ENCODE data around the gene SCN1B. TPM values are rescaled to one million over a fixed set of nuclear protein-coding genes. Genes with fewer than 3 reads are reported as not detected.
"Not testable (repeated sequence)": the region's sequence is repeated elsewhere in the genome, so short reads cannot be mapped to it uniquely, and the experiment has no call there.

The SCN1B gene
- total RNA-seq, 5 donors from 2014 or later (not counting 1 experiment from before 2014, with no cell fraction given): 1.1 to 4.3 (median 3.7) TPM

DNA sequence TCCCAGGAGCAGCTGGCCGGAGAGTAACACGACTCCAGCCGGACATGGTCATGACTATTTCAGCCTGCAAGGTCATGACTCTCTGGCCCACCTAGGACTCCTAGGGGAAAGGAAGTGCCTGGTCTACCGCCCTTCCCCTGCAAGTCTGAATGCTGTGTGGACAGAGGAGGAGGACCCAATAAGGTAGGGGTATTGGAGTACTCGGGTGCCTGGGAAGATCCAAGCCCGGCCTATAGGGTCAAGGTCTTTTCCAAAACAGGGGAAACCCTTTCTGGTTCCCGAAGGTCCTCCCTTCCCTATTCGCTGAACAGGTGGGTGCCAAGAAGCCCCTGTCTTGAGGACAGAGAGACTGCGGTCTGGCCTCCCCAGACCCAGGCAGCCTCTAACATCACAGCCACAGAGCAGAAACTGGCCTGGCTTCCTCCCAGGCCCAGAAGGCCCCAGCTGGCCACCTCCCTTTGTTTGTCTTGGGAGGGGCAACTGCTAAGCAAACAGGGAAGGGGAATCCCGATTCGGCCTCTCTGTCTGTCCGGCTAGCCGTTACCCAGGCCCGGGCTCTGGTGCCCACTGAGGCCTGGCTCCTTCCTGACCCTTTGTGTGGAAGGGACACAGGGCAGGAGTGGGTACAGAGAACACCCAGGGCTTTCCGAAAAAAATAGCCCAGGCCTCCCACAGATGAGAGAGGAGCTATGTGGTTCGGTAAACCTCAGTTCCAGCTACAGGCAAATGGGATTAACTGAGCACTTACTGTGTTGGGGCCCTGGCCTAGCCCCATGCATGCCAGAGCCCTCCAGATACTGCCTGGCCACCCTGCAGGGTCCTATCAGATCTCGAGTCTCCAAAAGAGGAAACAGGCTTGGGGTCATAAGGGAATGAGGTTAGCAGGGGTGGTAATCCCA is 35.4 kb upstream of the SCN1B start:
- ChIA-PET POLR2A (no interaction called here), CTCF (interaction anchor here in 1 of 2 donors (0.6 kb wide), 1 partner anchor 17 kb away, joined by 4 read pairs; no protein-coding TSS in a partner anchor)
- Mint-ChIP-seq H3K27me3 (no peaks in the 10 kb centered on the region), H3K4me3 (peak overlapping the region in 1 of 3 donors; percentile 91), H3K9me3 (no peaks in the 10 kb centered on the region), H3K36me3 (no peaks in the 10 kb centered on the region), H3K4me1 (peaks cover 41 to 84% (median 70%) of the 10 kb centered on the region in 3 donors), H3K27ac (peak overlapping the region; percentile 46 to 98)
- H3K9me3 ChIP-seq: no peaks in the 10 kb centered on the region
- H3K27me3 ChIP-seq (replicated peaks in 1 of 2; ENCODE audit: control insufficient read depth in 2 of 2, extremely low read depth in 1 of 2, insufficient read depth in 2 of 2, low read length in 1 of 2): no peaks in the 10 kb centered on the region
- H3K27ac ChIP-seq (ENCODE audit: low read length): no peak overlapping the region
- ATAC-seq (replicated peaks in 1 of 4): no peak
- no peak for DNase-seq
- WGBS (ENCODE audit: insufficient coverage): 95% methylated on average over 12 of the region's 17 CpGs
- H3K4me1 ChIP-seq (ENCODE audit: control insufficient read depth in 1 of 2, extremely low read depth in 1 of 2, insufficient read depth in 2 of 2, low read length in 2 of 2): peaks cover 26 to 42% of the 10 kb centered on the region in 2 experiments
- no peaks in the 10 kb centered on the region for H3K36me3 ChIP-seq (ENCODE audit: control insufficient read depth in 2 of 2, extremely low read depth in 1 of 2, insufficient read depth in 1 of 2, low read length in 1 of 2)
- H3K4me3 ChIP-seq (ENCODE audit: control insufficient read depth in 1 of 2, extremely low read depth in 1 of 2, low read length in 1 of 2): no peak overlapping the region

DNA sequence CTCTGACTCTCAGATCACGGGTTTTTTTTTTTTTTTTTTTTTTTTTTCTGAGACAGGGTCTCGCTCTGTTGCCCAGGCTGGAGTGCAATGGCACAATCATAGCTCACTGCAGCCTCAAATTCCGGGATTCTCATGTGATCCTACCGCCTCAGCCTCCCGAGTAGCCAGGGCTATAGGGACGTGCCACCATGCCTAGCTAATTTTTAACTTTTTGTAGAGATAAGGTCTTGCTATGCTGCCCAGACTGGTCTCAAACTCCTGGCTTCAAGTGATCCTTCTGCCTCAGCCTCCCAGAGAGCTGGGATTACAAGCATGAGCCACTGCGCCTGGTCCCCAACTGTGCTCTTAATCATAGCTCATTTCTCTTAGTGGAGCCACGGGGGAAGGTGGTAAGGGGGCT is 34.7 kb upstream of the SCN1B start:
- Mint-ChIP-seq H3K36me3 (no peaks in the 10 kb centered on the region), H3K9me3 (no peaks in the 10 kb centered on the region), H3K4me3 (peak overlapping the region in 1 of 3 donors; percentile 91), H3K4me1 (peaks cover 40 to 79% (median 65%) of the 10 kb centered on the region in 3 donors), H3K27me3 (no peaks in the 10 kb centered on the region), H3K27ac (peak overlapping the region; percentile 98 to 99)
- peak overlapping the region; percentile 91 for H3K27ac ChIP-seq (ENCODE audit: low read length)
- ChIA-PET POLR2A (no interaction called here), CTCF (interaction anchor here in 1 of 2 donors (0.6 kb wide), 1 partner anchor 17 kb away, joined by 4 read pairs; no protein-coding TSS in a partner anchor)
- no peaks in the 10 kb centered on the region for H3K9me3 ChIP-seq
- H3K4me1 ChIP-seq (ENCODE audit: control insufficient read depth in 1 of 2, extremely low read depth in 1 of 2, insufficient read depth in 2 of 2, low read length in 2 of 2): peaks cover 27 to 43% of the 10 kb centered on the region in 2 experiments
- ATAC-seq (replicated peaks in 1 of 4) (no peak), DNase-seq (no peak)
- no peaks in the 10 kb centered on the region for H3K36me3 ChIP-seq (ENCODE audit: control insufficient read depth in 2 of 2, extremely low read depth in 1 of 2, insufficient read depth in 1 of 2, low read length in 1 of 2)
- no peaks in the 10 kb centered on the region for H3K27me3 ChIP-seq (replicated peaks in 1 of 2; ENCODE audit: control insufficient read depth in 2 of 2, extremely low read depth in 1 of 2, insufficient read depth in 2 of 2, low read length in 1 of 2)
- WGBS (ENCODE audit: insufficient coverage): 100% methylated on average over 4 of the region's 8 CpGs
- no peak overlapping the region for H3K4me3 ChIP-seq (ENCODE audit: control insufficient read depth in 1 of 2, extremely low read depth in 1 of 2, low read length in 1 of 2)

DNA sequence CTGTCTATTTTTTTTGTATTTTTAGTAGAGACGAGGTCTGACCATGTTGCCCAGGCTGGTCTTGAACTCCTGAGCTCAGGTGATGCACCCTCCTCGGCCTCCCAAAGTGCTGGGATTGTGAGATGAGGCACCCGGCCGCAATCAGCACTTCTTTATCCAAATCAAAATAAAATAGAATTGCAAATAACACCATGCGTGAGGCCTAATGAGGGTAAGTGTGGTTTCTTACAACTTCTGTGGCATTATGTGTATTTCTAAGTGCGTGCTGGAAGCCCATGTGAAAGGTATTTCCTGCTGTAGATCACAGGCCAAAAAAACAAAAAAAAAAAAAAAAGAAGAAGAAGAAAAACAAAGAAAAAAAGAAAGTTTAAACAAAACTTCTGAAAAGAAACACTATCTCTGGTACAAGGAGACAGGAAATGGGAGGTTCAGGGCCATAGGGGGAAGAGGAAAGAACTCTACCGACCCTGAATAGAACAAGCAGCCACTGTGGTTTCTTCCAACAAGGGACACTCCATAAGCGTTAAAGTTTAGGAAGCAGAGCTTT is 33.1 kb upstream of the SCN1B start:
- peaks cover 50 to 71% (median 69%) of the 10 kb centered on the region in 3 donors for H3K4me1 Mint-ChIP-seq
- CTCF ChIA-PET: interaction anchor here in 1 of 2 donors (0.8 kb wide), 1 partner anchor 24 kb away, joined by 6 read pairs; no protein-coding TSS in a partner anchor
- H3K4me3 ChIP-seq (ENCODE audit: control insufficient read depth in 1 of 2, extremely low read depth in 1 of 2, low read length in 1 of 2): no peak overlapping the region
- H3K27me3 Mint-ChIP-seq: no peaks in the 10 kb centered on the region
- no peaks in the 10 kb centered on the region for H3K36me3 Mint-ChIP-seq
- no peaks in the 10 kb centered on the region for H3K27me3 ChIP-seq (replicated peaks in 1 of 2; ENCODE audit: control insufficient read depth in 2 of 2, extremely low read depth in 1 of 2, insufficient read depth in 2 of 2, low read length in 1 of 2)
- peak overlapping the region; percentile 67 to 91 (median 71) for H3K4me3 Mint-ChIP-seq
- peak in 13 of 35 experiments; percentile 22 to 73 (median 39) for DNase-seq
- no peaks in the 10 kb centered on the region for H3K9me3 ChIP-seq
- H3K4me1 ChIP-seq (ENCODE audit: control insufficient read depth in 1 of 2, extremely low read depth in 1 of 2, insufficient read depth in 2 of 2, low read length in 2 of 2): peaks cover 31 to 59% of the 10 kb centered on the region in 2 experiments
- POLR2A ChIA-PET: interaction anchor here in 1 of 2 donors (0.5 to 0.7 kb wide), 4 partner anchors 25 to 808 kb away, joined by 3 to 8 read pairs (median 8); no protein-coding TSS in a partner anchor
- ATAC-seq (replicated peaks in 1 of 4): peak; percentile 24 to 58 (median 33)
- no peaks in the 10 kb centered on the region for H3K36me3 ChIP-seq (ENCODE audit: control insufficient read depth in 2 of 2, extremely low read depth in 1 of 2, insufficient read depth in 1 of 2, low read length in 1 of 2)
- peak overlapping the region; percentile 98 to 99 for H3K27ac Mint-ChIP-seq
- peak overlapping the region; percentile 91 for H3K27ac ChIP-seq (ENCODE audit: low read length)
- WGBS (ENCODE audit: insufficient coverage): 21% methylated on average over 2 of the region's 8 CpGs
- H3K9me3 Mint-ChIP-seq: no peaks in the 10 kb centered on the region

DNA sequence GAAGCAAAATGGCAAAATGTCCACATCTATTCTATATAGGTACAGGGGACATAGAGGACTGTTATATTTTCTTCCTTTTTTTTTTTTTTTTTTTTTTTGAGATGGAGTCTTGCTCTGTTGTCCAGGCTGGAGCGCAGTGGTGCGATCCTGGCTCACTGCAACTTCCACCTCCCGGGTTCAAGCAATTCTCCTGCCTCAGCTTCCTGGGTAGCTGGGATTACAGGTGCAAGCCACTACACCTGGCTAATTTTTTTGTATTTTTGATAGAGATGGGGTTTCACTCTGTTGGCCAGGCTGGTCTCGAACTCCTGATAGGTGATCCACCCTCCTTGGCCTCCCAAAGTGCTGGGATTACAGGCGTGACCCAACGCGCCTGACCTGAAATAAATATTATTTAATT is 32.0 kb upstream of the SCN1B start:
- POLR2A ChIA-PET: not testable (repeated sequence)
- H3K4me1 ChIP-seq (ENCODE audit: control insufficient read depth in 1 of 2, extremely low read depth in 1 of 2, insufficient read depth in 2 of 2, low read length in 2 of 2): peaks cover 36 to 70% of the 10 kb centered on the region in 2 experiments

DNA sequence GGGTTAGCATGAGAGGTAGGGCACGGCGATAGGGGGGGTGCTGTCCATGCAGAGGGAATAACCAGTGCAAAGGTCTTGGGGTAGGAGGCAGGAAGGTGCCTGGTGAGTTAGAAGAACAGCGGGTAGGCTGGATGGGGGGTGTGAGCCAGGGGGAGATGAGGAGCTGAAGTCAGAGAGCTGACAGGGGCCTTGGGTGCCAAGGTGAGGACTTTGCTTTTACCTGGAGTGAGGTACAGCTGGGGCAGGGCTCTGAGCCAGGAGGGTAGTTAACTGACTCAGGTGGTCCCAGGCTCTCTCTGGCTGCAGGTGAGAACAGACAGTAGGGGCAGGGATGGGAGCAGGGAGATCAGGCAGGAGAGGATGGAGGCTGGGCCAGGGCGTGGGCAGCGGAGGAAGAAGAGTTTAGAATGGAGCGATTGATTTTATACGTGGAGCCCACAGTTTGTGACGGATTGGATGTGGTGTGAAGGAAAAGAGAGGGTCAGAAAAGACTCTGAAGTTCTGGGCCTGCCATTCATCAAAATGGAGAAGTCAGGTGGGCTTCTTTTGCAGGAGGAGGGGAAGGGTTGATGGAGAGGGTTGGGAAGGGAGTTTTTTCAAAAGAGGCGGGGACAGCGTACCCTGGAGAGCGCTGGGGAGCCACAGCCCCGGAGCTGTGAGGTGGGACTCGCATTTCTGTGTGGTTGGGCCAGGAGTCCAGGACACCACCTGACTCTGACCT is 31.3 kb upstream of the SCN1B start:
- Mint-ChIP-seq H3K27me3 (no peaks in the 10 kb centered on the region), H3K9me3 (no peaks in the 10 kb centered on the region), H3K4me3 (peak overlapping the region; percentile 82 to 91 (median 82)), H3K36me3 (peaks cover 4% of the 10 kb centered on the region), H3K27ac (peak overlapping the region; percentile 91 to 95), H3K4me1 (peaks cover 67 to 76% (median 73%) of the 10 kb centered on the region in 3 donors)
- DNase-seq (no peak), ATAC-seq (replicated peaks in 1 of 4) (no peak)
- 73% methylated on average over 13 of the region's 13 CpGs for WGBS (ENCODE audit: insufficient coverage)
- CTCF ChIA-PET: interaction anchor here in 1 of 2 donors (0.6 kb wide), 1 partner anchor 158 kb away, joined by 3 read pairs; no protein-coding TSS in a partner anchor
- POLR2A ChIA-PET: interaction anchor here in 1 of 2 donors (0.6 kb wide), 1 partner anchor 36 kb away, joined by 3 read pairs; no protein-coding TSS in a partner anchor
- H3K36me3 ChIP-seq (ENCODE audit: control insufficient read depth in 2 of 2, extremely low read depth in 1 of 2, insufficient read depth in 1 of 2, low read length in 1 of 2): no peaks in the 10 kb centered on the region
- H3K27ac ChIP-seq (ENCODE audit: low read length): peak overlapping the region; percentile 91
- H3K4me1 ChIP-seq (ENCODE audit: control insufficient read depth in 1 of 2, extremely low read depth in 1 of 2, insufficient read depth in 2 of 2, low read length in 2 of 2): peaks cover 36 to 77% of the 10 kb centered on the region in 2 experiments
- H3K4me3 ChIP-seq (ENCODE audit: control insufficient read depth in 1 of 2, extremely low read depth in 1 of 2, low read length in 1 of 2): peak overlapping the region; percentile 58 to 64
- no peaks in the 10 kb centered on the region for H3K9me3 ChIP-seq
- no peaks in the 10 kb centered on the region for H3K27me3 ChIP-seq (replicated peaks in 1 of 2; ENCODE audit: control insufficient read depth in 2 of 2, extremely low read depth in 1 of 2, insufficient read depth in 2 of 2, low read length in 1 of 2)

More for the DNA sequence above, 32.0 kb upstream of the SCN1B start:
- not testable (repeated sequence) for H3K9me3 ChIP-seq; ATAC-seq (replicated peaks in 1 of 4); H3K36me3 ChIP-seq (ENCODE audit: control insufficient read depth in 2 of 2, extremely low read depth in 1 of 2, insufficient read depth in 1 of 2, low read length in 1 of 2); H3K9me3 Mint-ChIP-seq; H3K27me3 ChIP-seq (replicated peaks in 1 of 2; ENCODE audit: control insufficient read depth in 2 of 2, extremely low read depth in 1 of 2, insufficient read depth in 2 of 2, low read length in 1 of 2); H3K27me3 Mint-ChIP-seq; H3K36me3 Mint-ChIP-seq; H3K4me3 ChIP-seq (ENCODE audit: control insufficient read depth in 1 of 2, extremely low read depth in 1 of 2, low read length in 1 of 2); DNase-seq
- Mint-ChIP-seq H3K4me3 (peak overlapping the region; percentile 67 to 91 (median 71)), H3K4me1 (peaks cover 60 to 73% (median 72%) of the 10 kb centered on the region in 3 donors), H3K27ac (peak overlapping the region; percentile 98 to 99)
- CTCF ChIA-PET: interaction anchor here in 1 of 2 donors (0.8 kb wide), 1 partner anchor 25 kb away, joined by 6 read pairs; no protein-coding TSS in a partner anchor
- WGBS (ENCODE audit: insufficient coverage): no CpG with 5 or more reads among the region's 7 CpGs
- peak overlapping the region; percentile 91 for H3K27ac ChIP-seq (ENCODE audit: low read length)

Data from T-cell (primary cell).